ENCODE measurements around the gene CAMK2G. TPM values are rescaled to one million over a fixed set of nuclear protein-coding genes. Genes with fewer than 3 reads are reported as not detected.

The CAMK2G gene
- 10 to 100 TPM; 34.2 to 60.3 (median 50.8) TPM for total RNA-seq
- 10 to 100 TPM; 15.8 to 58.5 (median 34.4) TPM for polyA plus RNA-seq
- long read RNA-seq, donor 1, partial matches to known transcripts: 3 of 29 reads
- long read RNA-seq, donor 1, other reads (novel, unspliced or antisense): 18 of 29 reads
- long read RNA-seq, donor 2, transcript CAMK2G-206 (21 exons, 3,767 nt): major isoform, 14 of 96 reads
- long read RNA-seq, donor 2, partial matches to known transcripts: 25 of 96 reads
- long read RNA-seq, donor 2, other reads (novel, unspliced or antisense): 45 of 96 reads

- H3K27me3 ChIP-seq (ENCODE audit: insufficient read depth in 3 of 3, low read length in 2 of 3): no peaks in the 10 kb centered on the region
These were observed at the start of gene CAMK2G for GRCh38 chr10:73874267-73875138. Gene CAMK2G (minus strand): TSS chr10:73874555. CDS start chr10:73874461, 94 bp downstream.

GRCh38 chr10:73922864-73923133, 48.4 kb upstream of the CAMK2G start:
- no peaks in the 10 kb centered on the region for H3K27me3 ChIP-seq (ENCODE audit: insufficient read depth in 3 of 3, low read length in 2 of 3)
- WGBS, 3 donors: 73 to 97% (median 77%) methylated on average over 2 of the region's 2 CpGs
- no peaks in the 10 kb centered on the region for H3K36me3 ChIP-seq (ENCODE audit: insufficient read depth in 1 of 2, low read depth in 1 of 2)
- no peak for ATAC-seq
- H3K9me3 ChIP-seq: no peaks in the 10 kb centered on the region
- H3K27ac ChIP-seq: no peak overlapping the region
- DNase-seq: no peak
- no peak overlapping the region for H3K4me3 ChIP-seq
- no peaks in the 10 kb centered on the region for H3K4me1 ChIP-seq
- intact Hi-C loops (cut with DNase I): no loop called here
- TF ChIP-seq CTCF (IDR thresholded peaks at IDR 0.05): no peak

More at GRCh38 chr10:73874267-73875138, at the start of gene CAMK2G:
- Histone ChIP-seq H3K4me1 (peaks cover 60% of the 10 kb centered on the region), H3K4me3 (peak within 1 kb of the TSS; percentile 83), H3K36me3 (ENCODE audit: insufficient read depth in 1 of 2, low read depth in 1 of 2) (peaks cover 0 to 12% of the 10 kb centered on the region in 2 donors), H3K9me3 (no peaks in the 10 kb centered on the region), H3K27ac (peak within 1 kb of the TSS; percentile 95)
- DNase-seq (peak; percentile 89 to 95), ATAC-seq (peak; percentile 83 to 85 (median 84))
- 0 to 1% (median 1%) methylated on average over 51 to 89 of the region's 95 CpGs for WGBS, 3 donors
- intact Hi-C loops (cut with DNase I): loop anchor here in 1 of 2 donors (5.0 kb wide), 1 partner anchor 767 kb away; no protein-coding TSS in a partner anchor
- TF ChIP-seq CTCF (IDR thresholded peaks at IDR 0.05): no peak

GRCh38 chr10:73922007-73922863, 47.9 kb upstream of the CAMK2G start:
- intact Hi-C loops (cut with DNase I): no loop called here
- WGBS, 3 donors: 96 to 97% (median 96%) methylated on average over 6 of the region's 6 CpGs

More at GRCh38 chr10:73922007-73922863, 47.9 kb upstream of the CAMK2G start:
- Histone ChIP-seq H3K27ac (no peak overlapping the region), H3K36me3 (ENCODE audit: insufficient read depth in 1 of 2, low read depth in 1 of 2) (no peaks in the 10 kb centered on the region), H3K4me3 (no peak overlapping the region), H3K4me1 (no peaks in the 10 kb centered on the region), H3K9me3 (no peaks in the 10 kb centered on the region), H3K27me3 (ENCODE audit: insufficient read depth in 3 of 3, low read length in 2 of 3) (no peaks in the 10 kb centered on the region)
- no peak for TF ChIP-seq CTCF (IDR thresholded peaks at IDR 0.05)
- DNase-seq (no peak), ATAC-seq (no peak)
